GM12875 (cell line): ENCODE results near the gene VDAC1.
"Not testable (repeated sequence)": the region's sequence is repeated elsewhere in the genome, so short reads cannot be mapped to it uniquely, and the experiment has no call there.

Source experiments
- H3K4me3 ChIP-seq: one replicate; pipeline ENCODE4 v1.5.1; 2011; ENCODE audit warnings: low read depth, low read length, control low read depth
- CTCF ChIP-seq: IDR thresholded peaks from 2 replicates; pipeline ENCODE4 v1.5.1; 2011; ENCODE audit warnings: low read depth, mild to moderate bottlenecking, control low read depth, inconsistent platforms, low read length, moderate library complexity, borderline replicate concordance; ENCODE audit not compliant: insufficient read depth

The VDAC1 gene

GRCh38 chr5:133957080-133957479 is 47.7 kb downstream of the VDAC1 start:
- H3K4me3 ChIP-seq = no peak overlapping the region
- no peak for TF ChIP-seq CTCF

- H3K4me3 ChIP-seq = not testable (repeated sequence)
These were observed 48.6 kb downstream of the VDAC1 start for GRCh38 chr5:133956196-133956595.

- H3K4me3 ChIP-seq = no peak overlapping the region
- no peak for TF ChIP-seq CTCF
These were observed 51.1 kb downstream of the VDAC1 start for GRCh38 chr5:133953568-133954145.

- no peak for TF ChIP-seq CTCF
These were observed 51.8 kb downstream of the VDAC1 start for GRCh38 chr5:133952729-133953567.

GRCh38 chr5:133950821-133951612 is 53.8 kb downstream of the VDAC1 start:
- no peak overlapping the region for H3K4me3 ChIP-seq
- no peak for TF ChIP-seq CTCF

More at GRCh38 chr5:133952729-133953567, 51.8 kb downstream of the VDAC1 start:
- no peak overlapping the region for H3K4me3 ChIP-seq

GRCh38 chr5:133948721-133949120 is 56.1 kb downstream of the VDAC1 start:
- TF ChIP-seq CTCF = no peak
- no peak overlapping the region for H3K4me3 ChIP-seq

GRCh38 chr5:133947431-133947841 is 57.3 kb downstream of the VDAC1 start:
- no peak overlapping the region for H3K4me3 ChIP-seq
- TF ChIP-seq CTCF = no peak
